LNCaP clone FGC (cell line): ENCODE data around the gene MEIS2.

ENCODE experiments used
- DNase-seq: peaks from one replicate; pipeline ENCODE4 v3.0.0-alpha.2; 2011; ENCODE audit warnings: low read depth
- H3K4me3 ChIP-seq: 2 replicates; pipeline ENCODE4 v1.5.1; 2011; ENCODE audit warnings: mild to moderate bottlenecking, low read depth, low read length, control low read depth
- CTCF ChIP-seq: IDR thresholded peaks from 2 replicates; pipeline ENCODE4 v1.5.1; 2012; ENCODE audit warnings: mild to moderate bottlenecking; ENCODE audit not compliant: control insufficient read depth, insufficient read depth; ENCODE audit errors: extremely low read depth

MEIS2 gene

GRCh38 chr15:36921484-36922091 is 178.8 kb downstream of the MEIS2 start:
- no peak for TF ChIP-seq CTCF
- DNase-seq = no peak
- H3K4me3 ChIP-seq = no peak overlapping the region

- no peak for TF ChIP-seq CTCF
- no peak for DNase-seq
- H3K4me3 ChIP-seq = no peak overlapping the region
These were observed 182.7 kb downstream of the MEIS2 start for GRCh38 chr15:36917411-36918267.

DNA sequence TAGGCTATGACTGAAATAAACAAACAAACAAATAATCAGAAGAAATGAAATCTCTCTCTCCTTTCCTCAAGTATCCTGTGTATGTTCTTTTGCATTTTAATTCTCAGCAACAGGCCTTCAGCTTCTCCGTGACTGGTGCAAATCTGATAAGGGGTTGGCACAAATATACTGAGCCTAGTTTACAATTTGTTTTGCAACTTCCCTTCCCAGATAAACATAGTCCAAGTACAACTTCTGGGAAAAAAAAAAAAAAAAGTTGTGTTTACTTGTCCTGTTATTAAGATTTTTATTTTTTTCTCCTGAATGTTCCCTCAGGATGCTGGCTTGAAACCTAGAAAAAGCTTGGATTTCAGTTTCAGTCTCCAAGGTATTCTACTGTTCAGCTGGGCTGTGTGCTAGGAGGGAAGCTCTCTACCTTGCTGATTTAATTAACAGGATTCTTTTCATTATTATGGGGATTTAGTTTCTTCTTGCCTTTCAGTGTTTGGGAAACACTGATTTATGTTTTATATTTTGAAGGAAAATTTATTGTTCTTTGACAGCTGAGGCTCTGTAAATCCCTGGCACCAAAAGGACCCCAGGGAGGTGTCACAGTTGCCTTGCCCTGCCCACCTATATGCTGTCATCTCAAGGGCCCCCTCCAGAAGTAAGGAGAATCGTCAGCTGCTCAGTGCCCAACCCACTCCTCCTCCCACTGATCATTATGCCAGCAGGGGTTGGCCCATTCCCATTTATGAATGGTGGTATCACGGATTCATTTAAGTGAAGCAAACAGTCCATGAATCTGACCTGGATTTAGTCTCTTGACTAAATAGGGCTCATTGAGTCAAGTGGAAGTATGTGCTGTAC is 185.2 kb downstream of the MEIS2 start:
- no peak for TF ChIP-seq CTCF
- DNase-seq = peak; percentile 25

DNA sequence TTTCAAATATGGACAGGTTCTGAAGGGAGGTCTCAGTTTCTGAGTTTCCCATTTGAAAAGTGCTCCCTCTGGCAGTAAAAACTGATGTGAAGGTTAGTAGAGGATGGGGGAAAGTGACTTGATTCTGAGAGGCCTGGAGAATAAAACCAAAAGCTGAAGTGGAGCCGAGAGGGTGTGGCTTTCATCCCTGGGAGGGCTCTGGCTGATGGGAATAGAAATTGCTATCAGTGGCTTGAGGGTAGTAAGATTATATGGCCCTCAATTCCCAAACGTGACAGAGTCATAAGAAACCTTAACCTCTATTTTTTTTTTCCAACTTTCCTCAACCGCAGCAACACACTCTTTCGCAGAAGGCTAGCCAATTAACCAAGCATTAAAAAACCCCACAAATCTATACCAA is 185.9 kb downstream of the MEIS2 start:
- no peak for DNase-seq
- no peak overlapping the region for H3K4me3 ChIP-seq
- TF ChIP-seq CTCF = no peak

More for the DNA sequence above, 185.2 kb downstream of the MEIS2 start:
- H3K4me3 ChIP-seq = no peak overlapping the region

- H3K4me3 ChIP-seq = no peak overlapping the region
- no peak for DNase-seq
- no peak for TF ChIP-seq CTCF
These were observed 188.0 kb downstream of the MEIS2 start for GRCh38 chr15:36912311-36912712.

- no peak for DNase-seq
- no peak for TF ChIP-seq CTCF
These were observed 188.9 kb downstream of the MEIS2 start for GRCh38 chr15:36911322-36911944.

More at GRCh38 chr15:36911322-36911944, 188.9 kb downstream of the MEIS2 start:
- no peak overlapping the region for H3K4me3 ChIP-seq
